Brain pericyte (primary cell): ENCODE results near the gene ILK.
A peak's percentile ranks its signal among the peaks of the same experiment; 100 is the strongest.

ENCODE experiments used
- DNase-seq: peaks from one replicate; pipeline ENCODE4 v3.0.0-alpha.2; 2012; ENCODE audit warnings: low read depth, low spot score

ILK gene

GRCh38 chr11:6606471-6607189, 3.1 kb downstream of the ILK start:
- DNase-seq: no peak

- DNase-seq: no peak
These were observed 3.7 kb downstream of the ILK start for GRCh38 chr11:6607190-6607795.

GRCh38 chr11:6608011-6608410, 4.4 kb downstream of the ILK start:
- DNase-seq: no peak

- no peak for DNase-seq
These were observed 5.3 kb downstream of the ILK start for GRCh38 chr11:6608726-6609501.

GRCh38 chr11:6609502-6610015, 6.0 kb downstream of the ILK start:
- no peak for DNase-seq

- no peak for DNase-seq
These were observed 7.0 kb downstream of the ILK start for GRCh38 chr11:6610591-6610990.

GRCh38 chr11:6611092-6611962, 7.8 kb downstream of the ILK start:
- no peak for DNase-seq

- no peak for DNase-seq
These were observed 8.3 kb downstream of the ILK start for GRCh38 chr11:6611963-6612212.

GRCh38 chr11:6612213-6613041, 8.9 kb downstream of the ILK start, which contains the start of gene TAF10:
TSS of gene TAF10 (minus strand) at chr11:6612216. CDS start at chr11:6612189, 27 bp downstream.
- peak; percentile 84 for DNase-seq

- no peak for DNase-seq
These were observed 9.9 kb downstream of the ILK start for GRCh38 chr11:6613496-6613895.

GRCh38 chr11:6614446-6614845, 10.9 kb downstream of the ILK start:
- DNase-seq: no peak

- DNase-seq: no peak
These were observed 11.5 kb downstream of the ILK start for GRCh38 chr11:6615046-6615445.

- no peak for DNase-seq
These were observed 12.5 kb downstream of the ILK start for GRCh38 chr11:6615882-6616585.

- no peak for DNase-seq
These were observed 13.1 kb downstream of the ILK start for GRCh38 chr11:6616596-6617250.

GRCh38 chr11:6617315-6617781, 13.8 kb downstream of the ILK start:
- DNase-seq: no peak

- no peak for DNase-seq
These were observed 14.8 kb downstream of the ILK start for GRCh38 chr11:6618117-6619003.

GRCh38 chr11:6619004-6619745, 15.6 kb downstream of the ILK start, which contains the start of gene TPP1:
TSS of gene TPP1 (minus strand) at chr11:6619422. CDS start at chr11:6619400, 22 bp downstream.
- DNase-seq: peak; percentile 83

- no peak for DNase-seq
These were observed 17.1 kb downstream of the ILK start for GRCh38 chr11:6620636-6621035.
